ENCODE results near the gene ZNF664.

ZNF664 gene

GRCh38 chr12:123960029-123960735 lies 12.8 kb upstream of the ZNF664 start:
- no peak for FAIRE-seq

GRCh38 chr12:123960856-123961255 lies 12.2 kb upstream of the ZNF664 start:
- FAIRE-seq, result no peak

- FAIRE-seq, result no peak
These were observed 11.2 kb upstream of the ZNF664 start for GRCh38 chr12:123961585-123962345.

- no peak for FAIRE-seq
These were observed 10.5 kb upstream of the ZNF664 start for GRCh38 chr12:123962513-123962912.

GRCh38 chr12:123963821-123964220 lies 9.2 kb upstream of the ZNF664 start:
- peak; percentile 53 for FAIRE-seq

GRCh38 chr12:123965382-123965781 lies 7.6 kb upstream of the ZNF664 start:
- FAIRE-seq, result no peak

- no peak for FAIRE-seq
These were observed 6.4 kb upstream of the ZNF664 start for GRCh38 chr12:123966596-123966995.

- FAIRE-seq, result no peak
These were observed 5.9 kb upstream of the ZNF664 start for GRCh38 chr12:123967121-123967586.

- FAIRE-seq, result peak; percentile 90
These were observed 1.6 kb upstream of the ZNF664 start for GRCh38 chr12:123971449-123971769.

- no peak for FAIRE-seq
These were observed 1.1 kb upstream of the ZNF664 start for GRCh38 chr12:123971770-123972456.

GRCh38 chr12:123973552-123974341 lies 732 bp downstream of the ZNF664 start:
- FAIRE-seq, result no peak

- no peak for FAIRE-seq
These were observed 3.3 kb downstream of the ZNF664 start for GRCh38 chr12:123976227-123976826.

- no peak for FAIRE-seq
These were observed 6.6 kb downstream of the ZNF664 start for GRCh38 chr12:123979566-123979965.

- no peak for FAIRE-seq
These were observed 9.3 kb downstream of the ZNF664 start for GRCh38 chr12:123982269-123982668.

- peak; percentile 73 for FAIRE-seq
These were observed 10.9 kb downstream of the ZNF664 start for GRCh38 chr12:123983822-123984485.

GRCh38 chr12:123984903-123985302 lies 11.9 kb downstream of the ZNF664 start:
- FAIRE-seq, result no peak

- no peak for FAIRE-seq
These were observed 13.5 kb downstream of the ZNF664 start for GRCh38 chr12:123986374-123986965.

GRCh38 chr12:123987022-123987421 lies 14.0 kb downstream of the ZNF664 start:
- FAIRE-seq, result no peak

- FAIRE-seq, result no peak
These were observed 16.2 kb downstream of the ZNF664 start for GRCh38 chr12:123989168-123989567.

GRCh38 chr12:123989753-123990152 lies 16.7 kb downstream of the ZNF664 start:
- no peak for FAIRE-seq

GRCh38 chr12:123990511-123990910 lies 17.5 kb downstream of the ZNF664 start:
- no peak for FAIRE-seq

All from islet of Langerhans (tissue), 1 donor.